ENCODE results near the gene TBC1D5. TPM values are rescaled to one million over a fixed set of nuclear protein-coding genes. Genes with fewer than 3 reads are reported as not detected.

TBC1D5 gene
- total RNA-seq, 1 experiment from 2014 or later: 36.4 TPM

DNA sequence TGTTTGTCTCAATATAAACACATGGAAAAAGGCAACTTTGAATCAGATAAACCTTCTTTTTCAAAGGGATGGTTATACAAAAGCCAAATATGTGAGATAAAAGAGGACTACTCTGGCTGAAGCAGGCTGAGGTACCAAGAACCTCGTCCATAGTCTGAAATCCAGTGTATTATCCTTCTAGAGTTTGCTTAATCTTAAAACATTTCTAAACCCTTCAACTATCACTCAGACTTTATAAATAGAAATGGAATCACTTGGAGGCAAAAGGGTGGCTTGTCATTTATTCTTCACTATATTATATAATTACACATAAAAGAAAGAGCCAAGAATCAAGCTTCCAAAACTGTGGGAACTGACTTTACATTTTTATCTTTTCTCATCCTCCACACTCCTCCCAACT lies 554.1 kb downstream of the TBC1D5 start:
- TF ChIP-seq, protein P1, sequence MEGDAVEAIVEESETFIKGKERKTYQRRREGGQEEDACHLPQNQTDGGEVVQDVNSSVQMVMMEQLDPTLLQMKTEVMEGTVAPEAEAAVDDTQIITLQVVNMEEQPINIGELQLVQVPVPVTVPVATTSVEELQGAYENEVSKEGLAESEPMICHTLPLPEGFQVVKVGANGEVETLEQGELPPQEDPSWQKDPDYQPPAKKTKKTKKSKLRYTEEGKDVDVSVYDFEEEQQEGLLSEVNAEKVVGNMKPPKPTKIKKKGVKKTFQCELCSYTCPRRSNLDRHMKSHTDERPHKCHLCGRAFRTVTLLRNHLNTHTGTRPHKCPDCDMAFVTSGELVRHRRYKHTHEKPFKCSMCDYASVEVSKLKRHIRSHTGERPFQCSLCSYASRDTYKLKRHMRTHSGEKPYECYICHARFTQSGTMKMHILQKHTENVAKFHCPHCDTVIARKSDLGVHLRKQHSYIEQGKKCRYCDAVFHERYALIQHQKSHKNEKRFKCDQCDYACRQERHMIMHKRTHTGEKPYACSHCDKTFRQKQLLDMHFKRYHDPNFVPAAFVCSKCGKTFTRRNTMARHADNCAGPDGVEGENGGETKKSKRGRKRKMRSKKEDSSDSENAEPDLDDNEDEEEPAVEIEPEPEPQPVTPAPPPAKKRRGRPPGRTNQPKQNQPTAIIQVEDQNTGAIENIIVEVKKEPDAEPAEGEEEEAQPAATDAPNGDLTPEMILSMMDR (IDR thresholded peaks at IDR 0.05; ENCODE audit: insufficient read depth in 1 of 2, low read depth in 1 of 2, low read length in 1 of 2, severe bottlenecking in 1 of 2, unreplicated experiment in 1 of 2): no peak
- H3K27ac Mint-ChIP-seq (ENCODE audit: unreplicated experiment): no peak overlapping the region
- H3K4me3 Mint-ChIP-seq (ENCODE audit: unreplicated experiment): no peak overlapping the region
- H3K4me3 ChIP-seq (ENCODE audit: low read depth, low read length): no peak overlapping the region
- no peaks in the 10 kb centered on the region for H3K36me3 ChIP-seq (ENCODE audit: control insufficient read depth, insufficient read depth, low read length)
- no peaks in the 10 kb centered on the region for H3K4me1 Mint-ChIP-seq (ENCODE audit: low read depth, unreplicated experiment)
- ChIA-PET CTCF (no interaction called here), POLR2A (no interaction called here)
- no peaks in the 10 kb centered on the region for H3K27me3 Mint-ChIP-seq (ENCODE audit: insufficient read depth, unreplicated experiment)
- intact Hi-C loops (cut with micrococcal nuclease; ENCODE audit: unreplicated experiment): no loop called here
- H3K4me1 ChIP-seq: no peaks in the 10 kb centered on the region
- H3K9me3 Mint-ChIP-seq (ENCODE audit: unreplicated experiment): no peaks in the 10 kb centered on the region
- H3K36me3 Mint-ChIP-seq (ENCODE audit: insufficient read depth, unreplicated experiment): no peaks in the 10 kb centered on the region
- BruUV-seq (replicated peaks): no TSS peak
- no peaks in the 10 kb centered on the region for H3K9me3 ChIP-seq
- H3K27me3 ChIP-seq (replicated peaks; ENCODE audit: control insufficient read depth, insufficient read depth, low read length): no peaks in the 10 kb centered on the region
- no peak for DNase-seq

DNA sequence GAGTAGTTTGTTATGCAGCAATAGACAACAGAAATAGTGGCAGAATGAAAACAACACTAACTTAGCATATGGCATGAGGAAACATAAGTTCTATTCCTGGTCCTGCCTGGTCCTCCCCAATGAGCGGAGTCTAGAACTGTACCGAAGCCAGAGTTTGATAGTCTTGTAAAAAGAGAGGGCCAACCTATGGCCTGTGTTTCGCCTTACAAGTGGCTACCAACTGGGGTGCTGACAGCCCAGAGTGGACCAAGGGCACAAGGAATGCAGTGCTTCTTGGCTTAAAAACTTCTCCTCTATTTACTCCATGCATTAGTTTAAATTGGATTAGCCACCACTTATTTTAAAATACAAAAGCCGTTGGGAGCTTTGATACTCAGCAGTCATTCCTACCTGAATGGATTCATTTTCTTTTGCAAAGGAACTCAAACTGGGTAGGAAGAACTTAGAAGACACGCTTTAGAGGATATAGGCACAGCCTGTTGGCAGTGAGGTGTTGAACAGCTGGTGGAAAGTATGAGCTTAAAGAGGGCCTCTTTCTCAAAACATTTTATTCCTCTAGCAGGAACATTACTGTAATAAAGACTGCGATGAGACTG lies 554.7 kb downstream of the TBC1D5 start:
- no peak overlapping the region for H3K4me3 Mint-ChIP-seq (ENCODE audit: unreplicated experiment)
- ChIA-PET CTCF (no interaction called here), POLR2A (no interaction called here)
- intact Hi-C loops (cut with micrococcal nuclease; ENCODE audit: unreplicated experiment): no loop called here
- H3K4me3 ChIP-seq (ENCODE audit: low read depth, low read length): no peak overlapping the region
- no peaks in the 10 kb centered on the region for H3K27me3 ChIP-seq (replicated peaks; ENCODE audit: control insufficient read depth, insufficient read depth, low read length)
- DNase-seq: no peak
- H3K9me3 ChIP-seq: no peaks in the 10 kb centered on the region
- no peaks in the 10 kb centered on the region for H3K36me3 Mint-ChIP-seq (ENCODE audit: insufficient read depth, unreplicated experiment)
- TF ChIP-seq, protein P1 (IDR thresholded peaks at IDR 0.05; ENCODE audit: insufficient read depth in 1 of 2, low read depth in 1 of 2, low read length in 1 of 2, severe bottlenecking in 1 of 2, unreplicated experiment in 1 of 2): no peak
- H3K27me3 Mint-ChIP-seq (ENCODE audit: insufficient read depth, unreplicated experiment): no peaks in the 10 kb centered on the region
- no TSS peak for BruUV-seq (replicated peaks)
- no peaks in the 10 kb centered on the region for H3K4me1 ChIP-seq
- H3K27ac Mint-ChIP-seq (ENCODE audit: unreplicated experiment): no peak overlapping the region
- H3K9me3 Mint-ChIP-seq (ENCODE audit: unreplicated experiment): no peaks in the 10 kb centered on the region
- H3K4me1 Mint-ChIP-seq (ENCODE audit: low read depth, unreplicated experiment): no peaks in the 10 kb centered on the region
- no peaks in the 10 kb centered on the region for H3K36me3 ChIP-seq (ENCODE audit: control insufficient read depth, insufficient read depth, low read length)

DNA sequence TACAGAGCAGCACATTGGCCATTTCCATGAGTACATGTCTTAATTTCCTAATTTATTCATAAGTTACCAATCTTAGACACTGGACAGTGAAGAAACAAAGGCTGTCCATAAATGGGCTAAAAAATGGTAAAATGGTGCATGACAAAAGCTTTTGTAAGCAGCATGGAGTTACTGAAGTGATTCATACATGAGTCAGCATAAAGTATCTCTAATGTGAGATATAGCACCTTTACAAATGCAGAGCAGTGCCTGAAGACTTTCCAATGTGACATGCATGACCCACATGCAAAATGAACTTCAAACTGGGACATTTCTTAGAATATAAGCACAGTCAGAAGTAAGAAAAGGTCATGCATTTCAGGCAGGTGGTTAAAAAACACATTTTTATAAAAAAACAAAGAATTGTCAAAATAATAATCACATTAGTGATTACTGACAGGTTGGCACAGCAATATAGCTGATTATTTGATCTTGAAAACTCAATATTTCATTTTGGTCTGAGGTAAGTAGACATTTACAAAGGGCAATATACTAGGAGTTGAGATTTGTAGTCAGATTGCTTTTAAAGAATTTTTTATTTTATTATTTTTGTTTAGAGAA lies 558.4 kb downstream of the TBC1D5 start:
- H3K27ac Mint-ChIP-seq (ENCODE audit: unreplicated experiment): no peak overlapping the region
- Histone ChIP-seq H3K27me3 (replicated peaks; ENCODE audit: control insufficient read depth, insufficient read depth, low read length) (no peaks in the 10 kb centered on the region), H3K4me1 (no peaks in the 10 kb centered on the region), H3K9me3 (no peaks in the 10 kb centered on the region), H3K4me3 (ENCODE audit: low read depth, low read length) (no peak overlapping the region), H3K36me3 (ENCODE audit: control insufficient read depth, insufficient read depth, low read length) (no peaks in the 10 kb centered on the region)
- no peaks in the 10 kb centered on the region for H3K36me3 Mint-ChIP-seq (ENCODE audit: insufficient read depth, unreplicated experiment)
- no peak overlapping the region for H3K4me3 Mint-ChIP-seq (ENCODE audit: unreplicated experiment)
- POLR2A ChIA-PET: no interaction called here
- intact Hi-C loops (cut with micrococcal nuclease; ENCODE audit: unreplicated experiment): no loop called here
- CTCF ChIA-PET: no interaction called here
- no peaks in the 10 kb centered on the region for H3K9me3 Mint-ChIP-seq (ENCODE audit: unreplicated experiment)
- DNase-seq: no peak
- TF ChIP-seq, protein P1 (IDR thresholded peaks at IDR 0.05; ENCODE audit: insufficient read depth in 1 of 2, low read depth in 1 of 2, low read length in 1 of 2, severe bottlenecking in 1 of 2, unreplicated experiment in 1 of 2): no peak
- H3K4me1 Mint-ChIP-seq (ENCODE audit: low read depth, unreplicated experiment): no peaks in the 10 kb centered on the region
- no peaks in the 10 kb centered on the region for H3K27me3 Mint-ChIP-seq (ENCODE audit: insufficient read depth, unreplicated experiment)
- no TSS peak for BruUV-seq (replicated peaks)
